ENCODE measurements around the gene SCN9A.
"Not testable (repeated sequence)": the region's sequence is repeated elsewhere in the genome, so short reads cannot be mapped to it uniquely, and the experiment has no call there.

The SCN9A gene

DNA sequence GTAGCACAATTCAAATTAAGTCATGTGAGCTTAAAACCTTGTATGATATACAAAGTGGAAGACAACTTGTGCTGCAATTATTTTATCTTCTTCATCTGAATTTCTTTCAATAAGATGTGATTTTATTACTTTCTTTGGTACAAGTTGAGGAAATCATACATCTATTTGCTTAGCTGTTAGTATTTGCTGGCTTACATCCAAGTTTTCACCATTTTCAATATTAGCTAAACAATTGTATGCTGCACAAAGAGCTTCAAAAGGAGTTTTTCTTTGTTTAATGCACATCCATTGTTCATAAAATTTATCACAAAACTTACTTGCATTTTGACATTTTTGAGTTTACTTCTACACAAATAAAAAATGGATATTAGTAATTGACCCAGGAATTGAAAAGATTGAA lies 40.9 kb downstream of the SCN9A start:
- DNase-seq (ENCODE audit: low read depth in 2 of 2), result no peak

DNA sequence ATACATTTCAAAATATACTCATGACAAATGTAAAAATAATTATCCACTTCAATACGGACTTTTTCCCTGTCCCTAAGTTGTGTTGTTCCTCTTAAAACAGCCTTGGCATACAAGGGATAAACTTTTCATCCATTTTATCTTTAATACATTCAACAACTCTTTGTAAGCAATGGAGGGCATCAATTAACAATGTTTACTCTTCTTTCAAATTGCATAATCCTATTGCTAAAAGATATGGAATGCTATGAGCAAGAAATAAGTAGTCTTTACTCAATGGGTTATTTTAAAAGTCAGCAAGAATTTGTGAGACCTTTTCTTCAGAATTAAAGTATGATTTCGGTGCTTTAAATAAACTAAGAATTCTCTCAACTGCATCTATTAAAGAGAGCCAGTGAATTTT lies 41.9 kb downstream of the SCN9A start:
- no peak for DNase-seq (ENCODE audit: low read depth in 2 of 2)

DNA sequence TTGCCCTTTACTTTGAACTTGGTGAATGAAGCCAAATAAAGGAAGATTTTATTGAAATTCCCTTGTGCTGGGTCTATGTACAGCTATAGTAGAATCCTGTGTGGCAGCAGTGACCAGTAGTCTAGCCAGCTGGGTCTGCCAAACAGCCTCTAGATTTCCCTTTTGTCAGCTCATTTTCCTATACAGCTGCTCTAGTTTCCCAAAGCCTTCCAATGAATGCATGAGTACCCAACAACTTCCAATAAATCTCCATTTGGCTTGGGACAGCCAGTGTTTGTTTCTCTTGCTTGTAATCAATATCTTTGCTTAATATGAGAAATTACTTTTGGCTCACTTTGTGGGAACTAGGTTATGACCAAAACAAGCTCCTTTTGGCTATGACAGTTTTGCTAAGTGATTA lies 43.6 kb downstream of the SCN9A start:
- no peak for DNase-seq (ENCODE audit: low read depth in 2 of 2)

DNA sequence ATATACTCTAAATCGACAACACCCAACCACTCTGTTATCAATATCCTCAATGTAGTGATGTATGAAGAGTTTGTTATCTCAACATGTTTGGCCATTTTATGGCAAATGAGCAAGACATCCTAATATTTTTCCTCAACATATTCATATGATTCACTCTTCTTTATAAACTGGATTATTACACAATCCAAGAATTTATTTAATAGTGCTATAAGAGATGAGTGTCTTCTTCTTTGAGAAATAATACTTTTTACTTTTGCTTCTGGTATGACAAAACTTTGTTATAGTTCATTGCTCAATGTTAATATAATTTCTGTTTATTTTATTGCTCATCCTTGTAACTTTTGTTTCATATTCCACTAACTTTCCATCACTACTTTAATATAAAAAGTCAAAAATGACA lies 44.3 kb downstream of the SCN9A start:
- DNase-seq (ENCODE audit: low read depth in 2 of 2), result no peak

DNA sequence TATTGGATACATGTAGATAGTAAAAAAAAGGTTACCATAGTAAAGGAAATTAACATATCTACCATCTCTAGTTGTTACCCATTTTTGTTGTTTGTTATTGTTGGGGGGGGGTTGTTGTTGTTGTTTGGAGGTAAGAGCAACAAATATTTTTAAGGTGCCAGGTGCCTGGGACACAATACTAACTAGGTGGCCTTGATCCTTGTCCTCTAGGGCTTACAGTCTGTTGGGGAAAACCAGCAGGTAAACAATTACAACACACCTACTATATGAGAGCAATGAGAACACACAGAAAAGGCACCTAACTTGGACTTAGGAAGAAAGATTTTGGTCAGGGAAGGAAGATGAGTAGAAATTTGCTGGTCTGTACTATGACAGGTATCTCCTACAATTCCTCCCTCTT lies 46.3 kb downstream of the SCN9A start:
- no peak for DNase-seq (ENCODE audit: low read depth in 2 of 2)

DNA sequence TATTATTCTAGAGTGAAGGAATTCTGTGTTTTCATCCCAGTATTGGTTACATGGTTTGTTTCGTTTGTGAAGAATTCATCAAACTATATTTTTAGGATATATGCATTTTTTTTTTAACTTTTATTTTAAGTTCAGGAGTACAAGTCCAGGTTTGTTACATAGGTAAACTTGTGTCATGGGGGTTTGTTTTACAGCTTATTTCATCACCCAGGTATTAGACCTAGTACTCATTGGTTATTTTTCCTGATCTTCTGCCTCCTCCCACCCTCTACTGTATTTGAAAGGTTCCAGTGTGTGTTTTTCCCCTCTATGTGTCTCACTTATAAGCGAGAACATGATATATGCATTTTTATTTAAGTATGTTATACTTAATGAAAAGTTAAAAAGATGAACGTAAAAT lies 47.6 kb downstream of the SCN9A start:
- DNase-seq (ENCODE audit: low read depth in 2 of 2), result no peak

DNA sequence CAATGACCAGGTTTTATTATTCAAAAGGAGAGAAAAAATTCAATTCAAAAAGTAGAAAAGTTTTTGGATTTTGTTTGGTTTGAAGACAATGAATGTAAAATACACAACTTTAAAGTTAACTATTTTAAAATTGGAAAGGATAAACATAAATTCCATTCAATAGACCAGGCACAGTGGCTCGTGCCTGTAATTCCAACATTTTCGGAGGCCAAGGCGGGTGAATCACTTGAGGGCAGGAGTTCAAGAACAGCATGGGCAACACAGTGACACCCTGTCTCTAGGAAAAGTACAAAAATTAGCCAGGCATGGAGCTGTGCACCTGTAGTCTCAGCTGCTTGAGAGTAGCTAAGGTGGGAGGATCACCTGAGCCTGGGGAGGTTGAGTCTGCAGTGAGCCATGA lies 54.7 kb downstream of the SCN9A start:
- DNase-seq (ENCODE audit: low read depth in 2 of 2), result no peak

DNA sequence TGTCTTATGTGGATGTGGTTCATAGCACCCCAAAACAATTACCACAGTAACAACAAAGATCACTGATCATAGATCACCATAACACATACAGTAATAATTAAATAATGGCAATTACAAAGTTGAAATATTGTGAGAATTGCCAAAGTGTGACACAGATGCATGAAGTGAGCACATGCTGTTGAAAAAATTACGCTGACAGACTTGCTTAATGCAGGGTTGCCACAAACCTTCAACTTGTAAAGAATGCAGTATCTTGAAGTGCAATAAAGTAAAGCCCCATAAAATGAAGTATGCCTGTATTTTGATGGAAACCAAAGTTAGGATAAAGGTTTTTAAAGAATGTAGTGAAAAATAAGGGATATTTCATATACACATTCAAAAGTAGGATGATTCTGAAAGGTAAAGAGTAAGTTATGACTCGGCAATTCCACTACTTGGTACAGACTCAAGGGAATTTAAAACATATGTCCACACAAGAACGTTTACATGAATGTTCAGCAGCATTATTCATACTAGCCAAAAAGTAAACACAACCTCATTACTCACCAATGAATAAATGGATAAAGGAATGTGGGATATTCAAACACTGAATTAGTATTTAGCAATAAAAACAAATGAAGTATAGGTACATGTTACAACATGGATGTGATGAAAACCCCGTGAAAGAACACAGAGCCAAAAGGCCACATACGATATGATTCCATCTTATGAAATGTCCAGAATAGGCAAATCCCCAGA lies 61.6 kb downstream of the SCN9A start:
- no peak for DNase-seq (ENCODE audit: low read depth in 2 of 2)

DNA sequence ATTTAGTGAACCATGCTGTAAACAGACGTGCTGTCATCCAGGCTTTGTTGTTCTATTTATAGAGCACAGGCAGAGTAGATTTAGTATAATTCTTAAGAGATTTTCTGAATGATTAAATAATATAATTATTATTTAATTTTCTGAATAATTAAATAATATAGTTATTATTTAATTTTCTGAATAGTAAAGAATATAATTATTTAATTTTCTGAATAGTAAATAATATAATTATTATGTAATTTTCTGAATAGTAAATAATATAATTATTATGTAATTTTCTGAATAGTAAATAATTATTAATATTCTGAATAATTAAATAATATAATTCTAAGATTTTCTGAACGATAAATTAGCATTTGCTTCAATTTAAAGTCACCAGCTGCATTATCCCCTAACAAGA lies 62.9 kb downstream of the SCN9A start:
- DNase-seq (ENCODE audit: low read depth in 2 of 2), result not testable (repeated sequence)

DNA sequence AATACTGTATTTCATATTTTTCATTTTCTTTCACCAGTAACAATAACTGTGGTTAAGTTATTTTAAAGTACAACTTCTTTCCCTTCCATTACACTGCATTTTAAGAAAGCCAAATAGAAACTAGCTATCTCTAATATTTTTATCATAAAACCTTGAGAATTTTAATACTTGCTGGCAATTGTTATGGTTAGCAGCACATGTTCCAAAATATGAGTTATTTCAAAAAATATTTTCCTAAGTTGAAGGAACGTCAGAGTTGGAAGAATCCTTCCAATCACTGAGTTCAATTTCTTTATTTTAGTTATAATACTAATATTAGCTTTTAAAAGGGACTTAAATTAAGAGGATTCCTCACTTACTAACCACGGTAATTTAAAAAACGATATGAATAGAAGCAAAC lies 68.4 kb downstream of the SCN9A start:
- no peak for DNase-seq (ENCODE audit: low read depth in 2 of 2)

DNA sequence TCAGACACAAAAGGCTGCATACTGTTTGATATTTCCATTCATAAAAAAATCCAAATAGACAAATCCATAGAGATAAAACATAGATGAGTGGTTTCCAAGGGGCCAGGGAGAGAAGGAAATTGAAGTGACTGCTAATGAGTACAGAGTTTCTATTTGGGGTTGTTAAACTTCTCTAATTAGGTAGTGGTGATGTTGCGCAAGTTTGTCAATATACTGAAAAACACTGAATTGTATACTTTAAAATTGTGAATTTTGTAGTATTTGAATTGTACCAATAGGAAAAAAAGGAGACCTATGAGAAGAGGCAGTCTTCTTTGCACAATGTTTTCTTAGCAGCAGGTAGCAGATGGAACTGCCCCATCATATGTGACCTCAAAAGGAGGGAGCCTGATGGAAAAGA lies 71.1 kb downstream of the SCN9A start:
- DNase-seq (ENCODE audit: low read depth in 2 of 2), result no peak

DNA sequence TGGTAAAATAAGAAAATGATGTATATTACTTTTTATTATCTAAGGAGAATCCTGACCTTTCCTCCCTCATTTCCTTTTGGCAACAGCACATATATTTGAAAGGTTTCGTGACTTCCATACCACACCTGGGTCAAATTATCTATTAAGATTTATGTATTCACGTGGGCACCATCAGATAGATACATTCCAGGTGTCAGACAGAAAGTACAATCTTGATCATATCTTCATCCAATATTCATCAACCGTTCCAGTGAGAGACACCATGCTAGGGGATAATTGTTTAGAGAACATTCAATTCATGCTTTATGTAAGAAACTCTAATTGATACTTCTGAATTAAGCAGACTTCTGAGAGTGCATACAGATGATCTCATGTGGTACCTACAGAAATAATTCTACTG lies 73.7 kb downstream of the SCN9A start:
- no peak for DNase-seq (ENCODE audit: low read depth in 2 of 2)

DNA sequence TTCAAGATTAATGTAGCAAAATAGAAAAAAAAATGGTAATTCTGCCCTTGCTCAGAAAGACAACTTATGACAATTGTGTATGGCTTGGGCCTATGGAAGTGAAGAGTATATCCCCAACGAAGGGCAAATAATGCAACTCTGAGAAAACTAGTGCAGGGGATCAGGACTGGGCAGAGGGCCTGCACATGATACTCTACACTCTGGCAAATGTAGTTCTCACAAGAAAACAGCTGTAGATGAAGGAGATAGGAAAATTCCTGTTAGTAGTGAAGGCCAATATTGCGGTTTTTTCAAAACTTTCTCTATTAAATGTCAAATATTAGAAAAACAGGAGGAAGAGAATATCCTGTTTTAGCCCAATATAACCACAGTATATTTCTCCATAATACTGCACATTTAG lies 77.8 kb downstream of the SCN9A start:
- DNase-seq (ENCODE audit: low read depth in 2 of 2), result no peak

DNA sequence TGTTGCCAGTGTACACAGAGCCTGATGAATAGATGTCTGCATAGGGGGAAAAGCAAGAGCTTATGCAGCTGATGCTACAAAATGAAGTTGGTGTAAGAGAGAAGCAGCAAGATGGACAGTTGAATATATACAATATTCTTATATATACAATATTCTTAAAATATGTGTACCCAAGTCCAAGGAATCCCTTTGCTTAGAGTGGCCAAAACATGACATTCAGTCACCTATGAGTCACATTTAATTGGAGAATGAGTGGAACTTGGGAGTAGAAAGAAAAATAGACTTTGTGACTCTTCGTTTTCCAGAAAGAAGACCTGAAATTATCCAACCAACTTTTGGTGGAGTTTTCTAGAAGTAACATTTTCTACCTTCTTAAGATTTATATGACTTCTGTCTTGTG lies 81.8 kb downstream of the SCN9A start:
- DNase-seq (ENCODE audit: low read depth in 2 of 2), result no peak

DNA sequence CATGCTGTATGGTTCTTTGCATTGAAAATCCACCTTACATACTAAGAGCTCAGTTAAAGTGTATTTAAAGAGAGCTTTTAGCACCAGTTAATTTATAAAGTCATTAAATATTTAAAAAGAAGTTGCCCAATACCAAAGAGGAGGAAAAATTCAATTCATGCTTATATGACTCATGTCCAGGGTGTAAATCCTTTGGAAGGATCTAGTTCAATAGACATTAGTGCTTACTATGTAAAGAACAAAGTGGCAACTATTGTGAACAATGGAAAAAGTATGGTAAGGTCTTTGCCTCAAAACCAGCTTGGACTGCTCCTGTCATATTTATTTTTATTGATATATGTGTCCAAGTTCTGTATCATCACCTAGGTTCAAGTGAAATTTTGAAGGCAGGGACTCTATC lies 90.5 kb downstream of the SCN9A start:
- no peak for DNase-seq (ENCODE audit: low read depth in 2 of 2)

DNA sequence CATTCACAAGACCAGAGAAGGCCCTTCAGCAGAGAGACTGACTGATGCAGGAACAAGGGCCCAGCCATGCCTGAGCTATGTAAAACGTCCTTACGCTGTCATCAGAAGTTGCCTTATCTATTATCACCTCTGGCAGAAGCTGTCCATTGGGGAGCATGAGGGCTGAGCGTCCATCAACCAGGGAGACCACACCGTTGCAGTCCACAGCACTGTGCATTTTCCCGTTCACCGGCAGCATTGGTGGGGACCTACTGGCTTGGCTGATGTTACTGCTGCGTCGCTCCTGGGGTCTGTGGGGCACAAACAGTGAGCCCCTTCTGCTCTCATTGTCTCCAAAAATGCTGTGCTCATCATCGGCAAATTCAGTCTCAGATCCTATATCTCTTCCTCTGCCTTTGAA lies 91.4 kb downstream of the SCN9A start:
- DNase-seq (ENCODE audit: low read depth in 2 of 2), result no peak

DNA sequence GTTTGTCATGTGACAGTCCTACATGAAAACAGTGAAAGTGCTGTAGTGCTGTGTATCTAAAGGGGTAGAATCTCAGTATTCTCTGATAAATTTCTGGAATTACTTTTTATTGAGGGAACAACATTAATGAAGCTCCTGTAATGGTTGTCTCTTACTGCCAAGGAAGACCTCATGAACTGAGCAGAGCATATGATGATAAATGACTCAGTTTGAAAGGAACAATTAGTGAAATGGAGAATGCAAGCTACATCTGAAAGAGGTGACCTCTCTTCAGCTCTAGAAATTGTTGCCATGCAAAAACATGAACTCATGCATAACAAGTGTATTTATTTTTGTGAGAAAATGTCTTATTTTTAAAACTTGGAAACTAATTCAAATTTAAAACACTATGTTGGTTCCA lies 93.6 kb downstream of the SCN9A start:
- DNase-seq (ENCODE audit: low read depth in 2 of 2), result no peak

DNA sequence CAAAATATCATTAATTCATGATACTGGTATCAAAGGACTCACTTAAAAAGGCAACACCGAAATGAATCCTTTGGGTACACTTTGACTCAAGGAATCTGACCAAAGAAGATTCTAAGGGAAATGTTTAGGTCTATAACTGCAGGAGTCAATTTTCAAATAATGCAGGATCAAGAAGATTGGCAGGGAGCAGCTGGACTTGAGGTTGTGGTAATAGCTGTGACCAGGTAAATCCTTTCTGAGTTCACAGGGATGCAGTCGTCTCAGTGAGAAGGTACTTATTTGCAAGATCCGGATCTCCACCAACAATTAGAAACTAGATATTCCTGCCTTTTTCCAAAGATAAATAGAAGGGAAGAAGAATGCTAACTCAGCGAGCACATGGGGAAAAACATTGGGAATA lies 96.9 kb downstream of the SCN9A start:
- DNase-seq (ENCODE audit: low read depth in 2 of 2), result no peak

DNA sequence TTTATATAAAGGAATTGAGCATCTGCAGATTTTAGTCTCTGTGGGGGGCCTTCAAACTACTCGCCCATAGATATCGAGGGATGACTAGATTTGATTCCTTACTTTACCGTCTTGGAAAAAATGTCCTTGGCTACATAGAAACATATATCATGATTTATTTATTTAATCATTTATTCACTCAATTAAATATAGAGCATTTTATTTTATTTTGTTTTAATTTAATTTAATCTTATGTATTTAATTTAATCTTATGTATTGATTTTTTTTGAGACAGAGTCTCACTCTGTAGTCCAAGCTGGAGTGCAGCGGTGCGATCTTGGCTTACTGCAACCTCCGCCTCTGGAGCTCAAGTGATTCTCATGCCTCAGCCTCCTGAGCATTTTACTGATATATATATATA lies 105.4 kb downstream of the SCN9A start:
- no peak for DNase-seq (ENCODE audit: low read depth in 2 of 2)

DNA sequence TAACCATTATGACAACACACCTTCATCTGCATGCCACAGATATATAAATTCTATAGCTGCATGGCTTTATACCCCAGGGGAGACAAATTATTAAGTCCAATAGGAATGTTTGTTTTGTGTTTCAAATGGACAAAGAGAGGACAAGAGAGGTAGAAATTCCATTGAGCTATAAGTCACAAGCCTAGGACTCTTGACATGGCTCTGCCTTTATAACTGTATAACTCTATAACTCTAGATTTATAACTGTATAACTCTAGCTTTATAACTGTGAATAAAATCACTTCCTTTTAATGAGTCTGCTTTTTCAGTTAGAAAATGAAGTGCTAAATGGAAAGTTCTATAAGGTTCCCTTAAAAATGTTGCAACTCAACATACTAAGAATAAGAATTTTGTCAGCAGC lies 106.4 kb downstream of the SCN9A start:
- no peak for DNase-seq (ENCODE audit: low read depth in 2 of 2)

DNA sequence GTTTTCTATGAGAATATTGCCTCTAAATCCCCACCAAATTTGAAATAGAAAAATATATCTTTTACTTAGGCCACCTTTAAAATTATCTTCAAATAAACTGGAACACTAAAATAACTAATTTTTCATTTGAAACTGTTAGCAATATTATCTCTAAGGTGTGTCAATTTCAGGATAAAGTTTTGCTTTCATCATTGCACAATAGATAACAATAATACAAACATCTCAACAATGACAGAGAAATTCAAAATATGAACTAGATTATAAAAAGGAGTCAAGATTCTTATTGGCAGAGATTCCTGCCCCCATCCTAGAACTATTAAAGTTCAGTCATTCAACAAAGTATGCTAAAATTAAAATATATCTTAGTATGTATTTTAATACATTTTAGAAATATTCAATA lies 117.9 kb downstream of the SCN9A start:
- DNase-seq (ENCODE audit: low read depth in 2 of 2), result no peak

DNA sequence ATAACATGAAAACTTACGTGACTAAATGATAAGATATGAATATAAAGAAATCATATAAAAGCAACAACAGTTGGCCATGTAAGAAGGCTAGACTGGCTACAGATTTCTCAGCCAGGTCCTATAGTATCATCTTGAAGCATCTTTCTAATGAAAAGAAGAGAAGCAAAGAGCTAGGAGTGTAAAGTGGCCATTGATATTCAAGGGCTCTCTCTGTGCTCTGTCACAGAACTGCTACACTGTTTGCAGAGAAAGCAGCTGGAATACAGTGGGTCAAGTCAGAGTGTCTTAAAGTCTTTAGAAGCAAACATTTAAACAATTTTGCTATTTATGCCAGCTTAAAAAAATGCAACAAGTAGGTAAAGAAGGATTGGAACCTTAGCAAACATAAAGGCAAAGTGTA lies 118.8 kb downstream of the SCN9A start:
- no peak for DNase-seq (ENCODE audit: low read depth in 2 of 2)

DNA sequence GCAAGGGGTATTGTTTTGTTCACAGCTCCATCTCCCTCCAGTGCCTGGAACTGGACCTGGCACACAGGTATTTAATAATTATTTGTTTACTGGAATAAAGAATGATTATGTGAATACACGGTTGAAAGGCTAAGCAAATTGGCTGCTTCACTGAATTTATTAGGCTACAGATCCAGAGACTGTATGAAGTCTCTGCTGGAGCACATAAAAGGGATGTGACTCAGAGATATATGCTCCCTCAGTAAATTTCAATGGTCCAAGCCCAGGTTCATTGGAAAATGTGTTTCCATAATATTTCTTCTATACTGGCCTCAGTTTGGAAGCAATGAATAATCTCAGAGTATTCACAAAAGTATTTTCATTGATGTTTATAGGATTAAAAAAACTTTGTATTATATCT lies 126.4 kb downstream of the SCN9A start:
- no peak for DNase-seq (ENCODE audit: low read depth in 2 of 2)

DNA sequence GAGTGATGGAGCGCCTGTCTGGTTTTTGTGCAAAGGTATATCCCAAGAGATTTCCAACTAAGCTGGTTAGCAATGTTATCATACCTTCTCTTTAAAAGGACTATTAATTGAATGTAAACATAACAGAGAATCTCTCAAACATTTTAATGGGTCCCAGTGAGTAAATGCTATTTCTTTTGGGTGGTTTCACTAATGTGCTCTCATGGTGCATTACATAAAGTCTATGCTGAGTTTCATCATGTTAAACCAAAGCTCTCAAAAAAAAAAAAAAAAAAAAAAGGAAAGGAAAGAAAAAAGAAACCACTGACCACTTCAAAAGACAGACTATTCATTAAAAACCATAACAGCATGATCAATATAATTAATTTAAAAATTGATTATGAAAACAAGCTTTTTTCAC lies 128.8 kb downstream of the SCN9A start:
- DNase-seq (ENCODE audit: low read depth in 2 of 2), result no peak

DNA sequence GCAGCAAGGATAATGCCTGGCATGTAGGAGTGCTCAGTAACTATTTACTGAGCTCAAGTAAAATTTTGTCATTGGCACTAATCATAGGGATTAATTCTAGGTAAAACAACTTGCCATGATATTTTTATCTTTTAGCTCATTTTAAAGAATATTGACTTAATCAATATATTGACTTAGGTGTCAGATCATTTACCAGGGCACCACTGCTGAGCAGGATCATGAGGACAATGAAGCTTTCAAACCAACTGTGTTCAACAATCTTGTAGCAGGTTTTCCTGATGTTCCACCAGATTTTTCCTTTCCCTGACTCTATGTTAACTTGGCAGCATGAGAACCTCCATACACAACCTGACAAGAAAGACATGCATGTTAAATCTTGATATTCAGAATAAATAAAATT lies 133.4 kb downstream of the SCN9A start:
- no peak for DNase-seq (ENCODE audit: low read depth in 2 of 2)
